ENCODE results near the gene JCAD.

Gene JCAD

DNA sequence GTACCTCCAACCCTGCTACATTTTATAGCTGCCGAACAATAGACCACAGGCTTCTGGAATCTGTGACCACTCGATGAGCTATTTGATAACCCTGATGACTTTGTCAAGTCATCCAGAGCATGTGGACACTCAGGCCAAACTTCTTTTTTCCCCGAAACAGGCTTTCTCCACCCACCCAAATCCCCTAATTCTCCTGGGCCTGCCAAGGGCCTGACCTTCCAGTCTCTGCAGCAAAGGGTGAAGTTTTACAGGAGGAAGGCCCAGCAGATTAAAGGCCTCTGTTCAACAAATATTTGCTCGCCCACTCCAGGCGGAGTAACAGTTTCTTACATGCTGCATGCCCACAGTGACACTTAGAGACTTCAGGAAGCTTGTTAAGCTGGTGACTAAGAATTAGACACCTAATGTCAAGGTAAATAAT lies 2.0 kb downstream of the JCAD start:
- no peaks in the 10 kb centered on the region for H4K20me1 ChIP-seq (ENCODE audit: insufficient read depth, low read length, poor library complexity, severe bottlenecking)
- no peak overlapping the region for H2AFZ ChIP-seq (ENCODE audit: low read length)
- H3K36me3 ChIP-seq (ENCODE audit: insufficient read depth, low read length), result no peaks in the 10 kb centered on the region
- H3K9ac ChIP-seq (ENCODE audit: low read depth, low read length, poor library complexity, severe bottlenecking), result no peak overlapping the region
- H3K4me2 ChIP-seq (ENCODE audit: low read depth, low read length, poor library complexity, severe bottlenecking), result no peak overlapping the region
- TF ChIP-seq CTCF (conservative IDR thresholded peaks at IDR 0.05; ENCODE audit: low read length) (no peak), EZH2phosphoT487 (IDR thresholded peaks at IDR 0.05; ENCODE audit: borderline replicate concordance) (no peak)
- no peaks in the 10 kb centered on the region for H3K79me2 ChIP-seq (ENCODE audit: insufficient read depth, low read length)
- no peaks in the 10 kb centered on the region for H3K9me2 ChIP-seq (replicated peaks; ENCODE audit: low read depth, low read length)
- H3K27me3 ChIP-seq (ENCODE audit: insufficient read depth, low read length, poor library complexity, severe bottlenecking), result no peaks in the 10 kb centered on the region
- no peaks in the 10 kb centered on the region for H3K4me1 ChIP-seq (ENCODE audit: insufficient read depth, low read length, poor library complexity, severe bottlenecking)
- H3K4me3 ChIP-seq (ENCODE audit: low read length, poor library complexity, severe bottlenecking), result no peak overlapping the region
- no peaks in the 10 kb centered on the region for H3K9me3 ChIP-seq (ENCODE audit: insufficient read depth, low read depth, low read length)
- no peaks in the 10 kb centered on the region for H3F3A ChIP-seq (ENCODE audit: low read depth)

DNA sequence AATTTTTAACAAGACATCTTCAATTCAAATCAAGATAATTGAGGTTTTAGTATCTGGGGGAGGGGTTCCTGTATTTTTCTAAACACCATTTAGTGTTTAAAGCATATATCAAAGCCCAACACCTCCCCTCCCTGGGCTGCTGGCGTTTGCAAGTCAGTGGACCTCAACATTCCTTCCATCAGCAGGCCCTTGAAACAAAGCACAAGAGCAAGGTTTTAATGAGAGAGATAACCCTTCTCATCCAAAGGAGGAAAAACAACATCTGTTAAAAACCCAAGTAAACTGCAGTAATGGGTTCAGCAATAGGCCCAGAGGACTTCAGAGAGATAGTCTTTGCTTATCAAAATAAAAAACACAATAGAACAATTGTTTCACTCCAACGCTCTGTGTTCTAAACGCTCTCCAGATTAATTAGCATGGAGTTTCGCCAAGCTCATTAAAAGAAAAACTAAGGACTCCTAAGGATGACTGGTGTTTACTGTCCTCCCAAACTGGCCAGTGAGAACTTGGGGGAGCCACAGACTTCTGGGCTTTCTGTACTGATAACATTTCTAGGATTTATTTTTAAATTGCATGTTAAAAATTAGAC lies 2.5 kb downstream of the JCAD start:
- no peak overlapping the region for H3K9ac ChIP-seq (ENCODE audit: low read depth, low read length, poor library complexity, severe bottlenecking)
- H3F3A ChIP-seq (ENCODE audit: low read depth), result no peaks in the 10 kb centered on the region
- no peaks in the 10 kb centered on the region for H3K79me2 ChIP-seq (ENCODE audit: insufficient read depth, low read length)
- no peak overlapping the region for H3K4me2 ChIP-seq (ENCODE audit: low read depth, low read length, poor library complexity, severe bottlenecking)
- no peak overlapping the region for H2AFZ ChIP-seq (ENCODE audit: low read length)
- no peaks in the 10 kb centered on the region for H4K20me1 ChIP-seq (ENCODE audit: insufficient read depth, low read length, poor library complexity, severe bottlenecking)
- TF ChIP-seq EZH2phosphoT487 (IDR thresholded peaks at IDR 0.05; ENCODE audit: borderline replicate concordance) (no peak), CTCF (conservative IDR thresholded peaks at IDR 0.05; ENCODE audit: low read length) (no peak)
- no peaks in the 10 kb centered on the region for H3K27me3 ChIP-seq (ENCODE audit: insufficient read depth, low read length, poor library complexity, severe bottlenecking)
- no peaks in the 10 kb centered on the region for H3K9me3 ChIP-seq (ENCODE audit: insufficient read depth, low read depth, low read length)
- no peaks in the 10 kb centered on the region for H3K9me2 ChIP-seq (replicated peaks; ENCODE audit: low read depth, low read length)
- no peaks in the 10 kb centered on the region for H3K4me1 ChIP-seq (ENCODE audit: insufficient read depth, low read length, poor library complexity, severe bottlenecking)
- no peaks in the 10 kb centered on the region for H3K36me3 ChIP-seq (ENCODE audit: insufficient read depth, low read length)
- no peak overlapping the region for H3K4me3 ChIP-seq (ENCODE audit: low read length, poor library complexity, severe bottlenecking)

DNA sequence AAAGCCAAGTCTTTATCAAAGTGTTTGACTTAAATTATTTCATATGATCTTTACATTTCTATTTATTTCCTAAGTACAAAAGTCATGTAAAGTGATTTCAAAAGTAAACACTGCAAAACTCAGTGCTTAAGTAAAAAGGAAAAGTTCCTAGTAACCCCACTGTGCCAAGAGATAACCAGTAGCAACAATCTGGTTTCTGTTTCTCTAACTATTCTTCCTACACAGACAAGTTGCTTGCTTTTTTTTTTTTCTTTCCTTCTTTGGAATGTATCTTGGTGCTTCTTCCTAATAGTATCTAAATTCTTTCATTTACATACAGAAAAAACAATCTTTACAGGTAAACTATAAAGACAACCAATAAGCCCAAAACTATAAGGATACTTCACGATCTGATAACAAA lies 3.1 kb downstream of the JCAD start:
- Histone ChIP-seq H3K4me1 (ENCODE audit: insufficient read depth, low read length, poor library complexity, severe bottlenecking) (no peaks in the 10 kb centered on the region), H3F3A (ENCODE audit: low read depth) (no peaks in the 10 kb centered on the region), H3K27me3 (ENCODE audit: insufficient read depth, low read length, poor library complexity, severe bottlenecking) (no peaks in the 10 kb centered on the region), H2AFZ (ENCODE audit: low read length) (no peak overlapping the region), H3K4me3 (ENCODE audit: low read length, poor library complexity, severe bottlenecking) (no peak overlapping the region), H3K36me3 (ENCODE audit: insufficient read depth, low read length) (no peaks in the 10 kb centered on the region), H4K20me1 (ENCODE audit: insufficient read depth, low read length, poor library complexity, severe bottlenecking) (no peaks in the 10 kb centered on the region), H3K4me2 (ENCODE audit: low read depth, low read length, poor library complexity, severe bottlenecking) (no peak overlapping the region), H3K9me2 (replicated peaks; ENCODE audit: low read depth, low read length) (no peaks in the 10 kb centered on the region), H3K9ac (ENCODE audit: low read depth, low read length, poor library complexity, severe bottlenecking) (no peak overlapping the region), H3K9me3 (ENCODE audit: insufficient read depth, low read depth, low read length) (no peaks in the 10 kb centered on the region), H3K79me2 (ENCODE audit: insufficient read depth, low read length) (no peaks in the 10 kb centered on the region)
- no peak for TF ChIP-seq EZH2phosphoT487 (IDR thresholded peaks at IDR 0.05; ENCODE audit: borderline replicate concordance)

DNA sequence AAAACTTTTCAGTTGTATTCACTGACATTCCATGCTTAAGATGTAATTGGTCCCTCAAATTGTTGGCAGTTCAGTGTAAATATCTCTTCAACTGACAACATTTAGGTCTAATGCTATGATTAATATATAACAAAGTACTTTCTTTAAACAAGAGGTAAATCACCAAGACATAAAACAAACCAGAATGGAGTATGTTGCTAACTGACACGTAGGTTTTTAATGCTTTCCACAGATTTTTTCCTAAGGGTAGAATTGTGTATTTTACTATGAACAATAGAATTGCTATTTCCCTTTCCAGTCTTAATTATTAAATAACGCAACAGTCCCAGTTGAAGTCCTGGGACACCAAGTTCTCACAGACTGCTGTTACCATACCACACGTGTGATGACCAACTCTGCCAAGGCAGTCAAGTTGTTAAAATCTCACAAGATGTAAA lies 4.1 kb downstream of the JCAD start:
- H2AFZ ChIP-seq (ENCODE audit: low read length), result no peak overlapping the region
- no peaks in the 10 kb centered on the region for H3K27me3 ChIP-seq (ENCODE audit: insufficient read depth, low read length, poor library complexity, severe bottlenecking)
- H4K20me1 ChIP-seq (ENCODE audit: insufficient read depth, low read length, poor library complexity, severe bottlenecking), result no peaks in the 10 kb centered on the region
- H3K4me2 ChIP-seq (ENCODE audit: low read depth, low read length, poor library complexity, severe bottlenecking), result no peak overlapping the region
- no peaks in the 10 kb centered on the region for H3K36me3 ChIP-seq (ENCODE audit: insufficient read depth, low read length)
- no peaks in the 10 kb centered on the region for H3F3A ChIP-seq (ENCODE audit: low read depth)
- H3K9me2 ChIP-seq (replicated peaks; ENCODE audit: low read depth, low read length), result no peaks in the 10 kb centered on the region
- no peak overlapping the region for H3K4me3 ChIP-seq (ENCODE audit: low read length, poor library complexity, severe bottlenecking)
- peaks cover 5% of the 10 kb centered on the region for H3K4me1 ChIP-seq (ENCODE audit: insufficient read depth, low read length, poor library complexity, severe bottlenecking)
- TF ChIP-seq EZH2phosphoT487 (IDR thresholded peaks at IDR 0.05; ENCODE audit: borderline replicate concordance) (no peak), CTCF (conservative IDR thresholded peaks at IDR 0.05; ENCODE audit: low read length) (no peak)
- H3K9ac ChIP-seq (ENCODE audit: low read depth, low read length, poor library complexity, severe bottlenecking), result no peak overlapping the region
- no peaks in the 10 kb centered on the region for H3K9me3 ChIP-seq (ENCODE audit: insufficient read depth, low read depth, low read length)
- H3K79me2 ChIP-seq (ENCODE audit: insufficient read depth, low read length), result no peaks in the 10 kb centered on the region
